ENCODE results near the gene SLC9A3.

The SLC9A3 gene

GRCh38 chr5:554284-554988 is 30.2 kb upstream of the SLC9A3 start:
- DNase-seq (ENCODE audit: low read depth), result no peak

DNA sequence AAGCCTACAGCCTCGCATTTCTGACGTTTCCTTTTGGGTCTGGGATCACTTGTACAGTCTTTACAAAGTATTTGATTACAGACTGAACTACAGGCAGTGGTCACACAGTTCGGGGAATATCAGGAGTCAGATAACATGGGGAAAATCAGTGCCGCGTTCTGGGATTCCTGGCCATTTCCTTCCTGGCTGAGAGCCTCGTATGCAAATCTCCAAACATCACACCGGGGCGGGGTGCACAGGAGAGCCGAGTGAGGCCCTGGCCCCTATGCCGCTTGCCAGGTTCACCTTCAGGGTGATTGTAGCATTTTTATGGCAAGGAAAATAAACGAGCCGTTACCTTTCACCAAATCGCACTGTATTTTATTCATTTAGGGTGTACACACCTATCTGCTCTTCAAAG is 29.6 kb upstream of the SLC9A3 start:
- no peak for DNase-seq (ENCODE audit: low read depth)

DNA sequence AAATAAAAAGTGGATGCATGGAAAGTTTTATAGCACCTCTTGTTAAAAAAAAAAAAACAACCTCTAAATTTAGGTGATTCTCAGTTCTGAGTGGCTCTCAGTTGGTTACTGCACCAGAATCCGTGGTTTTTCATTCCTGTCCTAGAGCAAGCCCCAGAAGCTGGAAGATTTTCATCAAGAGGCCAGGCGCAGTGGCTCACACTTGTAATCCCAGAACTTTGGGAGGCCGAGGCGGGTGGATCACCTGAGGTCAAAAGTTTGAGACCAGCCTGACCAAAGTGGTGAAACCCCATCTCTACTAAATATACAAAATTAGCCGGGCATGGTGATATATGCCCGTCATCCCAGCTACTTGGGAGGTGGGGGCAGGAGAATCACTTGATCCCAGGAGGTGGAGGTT is 27.2 kb upstream of the SLC9A3 start:
- no peak for DNase-seq (ENCODE audit: low read depth)

DNA sequence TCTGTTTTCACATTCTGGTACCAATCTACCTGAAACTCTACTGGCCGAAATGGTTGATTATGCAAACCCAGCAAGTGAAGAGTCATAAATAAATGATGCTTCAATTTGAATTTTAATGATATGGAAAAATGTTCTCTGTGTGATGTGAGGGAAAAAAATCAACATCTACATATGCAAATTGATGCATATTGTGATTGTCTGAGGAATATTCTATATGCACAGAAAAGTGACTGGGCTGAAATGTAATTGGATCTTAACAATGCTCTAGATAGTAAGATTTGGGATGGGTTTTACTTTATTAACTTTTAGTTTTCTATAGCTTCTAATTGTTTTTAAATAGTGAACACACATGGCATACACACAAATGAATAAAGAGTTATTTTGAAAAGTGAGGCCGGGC is 25.0 kb upstream of the SLC9A3 start:
- DNase-seq (ENCODE audit: low read depth), result no peak

- no peak for DNase-seq (ENCODE audit: low read depth)
Measured at GRCh38 chr5:548256-548655, 24.0 kb upstream of the SLC9A3 start.

- DNase-seq (ENCODE audit: low read depth), result no peak
Measured at GRCh38 chr5:547086-547924, 23.1 kb upstream of the SLC9A3 start.

DNA sequence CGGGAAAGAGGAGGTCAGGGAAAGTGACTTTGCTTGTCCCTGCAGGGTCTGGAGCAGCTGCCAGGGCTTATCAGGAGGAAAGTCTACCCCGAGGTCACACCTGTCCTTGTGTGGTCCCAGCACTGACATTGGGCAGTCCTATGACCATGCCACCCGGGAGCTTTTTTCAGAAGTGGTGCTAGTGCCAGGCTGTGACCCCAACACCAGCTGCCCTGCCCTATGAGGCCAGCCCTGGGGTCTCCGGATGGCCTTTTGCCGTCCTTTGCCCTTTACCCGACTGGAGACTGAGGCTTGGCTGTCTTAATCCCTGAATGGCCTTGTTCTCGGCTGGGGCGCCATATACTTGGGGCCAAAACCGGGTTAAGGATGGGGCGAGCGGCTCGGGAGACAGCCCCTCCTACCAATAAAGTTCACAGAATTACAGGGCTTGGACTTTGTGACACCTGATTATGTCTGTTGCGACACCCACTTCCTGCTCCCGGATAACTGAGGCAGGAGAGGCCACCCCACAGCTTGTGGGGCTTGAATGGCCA is 22.2 kb upstream of the SLC9A3 start:
- DNase-seq (ENCODE audit: low read depth), result no peak

DNA sequence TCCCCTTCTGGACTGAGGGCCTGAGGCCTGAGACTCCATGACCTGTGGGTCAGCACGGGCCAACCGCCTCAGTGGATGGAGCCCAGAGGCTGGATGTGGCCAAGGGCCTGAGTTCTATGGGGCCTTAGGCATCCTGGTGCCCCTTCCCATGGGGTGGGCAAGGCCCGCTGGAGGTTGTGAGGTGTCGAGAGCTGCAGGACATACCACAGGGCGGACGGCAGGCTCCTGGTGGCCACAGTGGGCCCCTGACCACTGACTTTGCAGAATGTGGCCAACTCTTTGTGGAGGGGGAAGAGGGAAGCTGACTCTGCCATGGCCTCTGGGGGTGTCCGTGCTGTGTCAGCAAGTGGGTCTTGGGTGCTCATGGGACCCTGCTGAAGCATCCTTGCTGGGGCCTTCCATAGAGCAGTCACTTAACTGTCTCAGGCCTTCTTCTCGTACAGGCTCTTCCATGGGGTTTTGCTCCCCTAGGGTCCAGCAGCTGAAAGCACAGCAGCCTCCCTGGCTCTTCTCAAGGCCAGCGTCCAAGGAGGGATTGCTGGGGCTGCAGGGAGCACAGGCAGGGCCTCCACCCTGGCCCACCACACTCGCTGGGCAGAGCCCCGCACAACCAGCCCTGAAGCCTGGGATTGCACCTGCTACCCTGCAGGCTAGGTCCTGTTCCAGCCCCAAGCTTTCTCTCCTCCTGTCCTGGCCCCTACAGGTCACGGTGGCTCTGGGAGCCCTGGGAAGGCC is 21.6 kb upstream of the SLC9A3 start:
- no peak for DNase-seq (ENCODE audit: low read depth)

DNA sequence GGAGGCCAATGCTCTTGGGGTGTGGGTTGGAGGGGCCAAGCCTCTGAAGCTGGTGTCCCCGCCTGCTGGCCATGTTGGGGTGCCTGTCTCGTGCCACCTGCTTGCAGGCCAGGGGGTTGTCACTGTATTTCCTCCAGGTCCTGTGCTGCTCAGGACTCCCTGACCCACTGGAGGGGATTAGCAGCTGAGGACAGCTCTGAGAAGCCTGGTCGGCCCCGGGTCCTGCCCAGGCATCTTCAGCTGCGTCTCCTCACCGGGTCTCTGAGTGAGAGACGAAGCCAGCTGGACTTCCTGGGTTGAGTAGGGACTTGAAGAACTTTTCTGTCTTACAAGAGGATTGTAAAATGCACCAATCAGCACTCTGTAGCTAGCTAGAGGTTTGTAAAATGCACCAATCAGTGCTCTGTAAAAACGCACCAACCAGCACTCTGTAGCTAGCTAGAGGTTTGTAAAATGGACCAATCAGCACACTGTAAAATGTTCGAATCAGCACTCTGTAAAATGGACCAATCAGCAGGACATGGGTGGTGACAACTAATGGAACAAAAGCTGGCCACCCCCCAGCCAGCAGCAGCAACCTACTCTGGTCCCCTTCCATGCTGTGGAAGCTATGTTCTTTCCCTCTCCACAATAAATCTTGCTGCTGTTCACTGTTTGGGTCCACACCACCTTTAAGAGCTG is 20.6 kb upstream of the SLC9A3 start:
- no peak for DNase-seq (ENCODE audit: low read depth)

GRCh38 chr5:543755-544674 is 19.8 kb upstream of the SLC9A3 start:
- DNase-seq (ENCODE audit: low read depth), result no peak

DNA sequence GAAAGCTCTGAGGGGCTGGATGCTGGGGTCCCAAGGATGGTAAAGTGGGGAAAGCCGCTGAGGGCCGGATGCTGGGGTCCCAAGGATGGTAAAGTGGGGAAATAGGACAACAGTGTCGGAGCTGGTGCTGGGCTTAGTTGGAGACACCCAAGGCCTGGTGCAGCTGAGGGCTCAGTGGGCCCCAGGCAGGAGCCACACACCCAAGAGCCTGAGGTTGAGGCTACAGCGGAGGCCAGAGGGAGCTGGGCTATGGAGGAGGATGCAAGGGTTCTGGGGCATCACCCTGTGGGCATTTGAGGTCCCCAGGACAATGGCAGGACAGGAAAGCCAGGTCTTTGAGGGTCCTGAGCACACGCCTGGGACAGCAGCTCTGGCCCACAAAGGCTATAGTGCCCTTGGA is 19.1 kb upstream of the SLC9A3 start:
- no peak for DNase-seq (ENCODE audit: low read depth)

GRCh38 chr5:542319-543311 is 18.4 kb upstream of the SLC9A3 start:
- DNase-seq (ENCODE audit: low read depth), result no peak

GRCh38 chr5:541539-542318 is 17.5 kb upstream of the SLC9A3 start:
- DNase-seq (ENCODE audit: low read depth), result no peak

DNA sequence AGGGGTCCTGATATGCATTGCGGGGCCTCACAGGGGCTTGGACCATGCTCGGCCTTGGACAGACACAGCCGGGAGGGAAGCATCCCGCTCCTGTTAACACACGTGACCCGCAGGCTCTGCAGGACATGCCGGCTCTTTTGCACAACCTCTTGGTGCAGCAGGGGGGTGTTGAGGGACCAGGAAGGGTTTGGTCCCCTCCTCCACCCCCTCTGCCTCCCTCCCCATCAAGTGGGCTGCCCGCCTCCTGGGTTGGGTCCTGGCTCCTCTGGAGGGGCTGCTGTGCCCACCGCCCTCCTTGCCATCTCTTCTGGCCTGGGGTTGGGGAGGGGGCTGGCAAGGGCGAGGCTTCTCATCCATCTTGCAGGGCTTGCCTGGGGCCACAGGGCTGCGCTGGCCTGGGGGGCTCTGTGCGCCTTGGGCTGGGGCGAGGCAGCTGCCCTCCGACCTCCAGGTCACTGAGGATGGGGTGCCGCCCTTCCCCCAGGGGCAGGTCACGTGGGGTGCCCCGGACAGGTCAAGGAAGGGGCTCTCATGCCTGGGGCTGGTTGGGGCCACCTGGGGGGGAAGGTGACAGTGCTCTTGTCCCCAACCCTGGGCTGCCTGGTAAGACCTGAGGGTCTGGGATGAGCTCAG is 16.8 kb upstream of the SLC9A3 start:
- DNase-seq (ENCODE audit: low read depth), result no peak

DNA sequence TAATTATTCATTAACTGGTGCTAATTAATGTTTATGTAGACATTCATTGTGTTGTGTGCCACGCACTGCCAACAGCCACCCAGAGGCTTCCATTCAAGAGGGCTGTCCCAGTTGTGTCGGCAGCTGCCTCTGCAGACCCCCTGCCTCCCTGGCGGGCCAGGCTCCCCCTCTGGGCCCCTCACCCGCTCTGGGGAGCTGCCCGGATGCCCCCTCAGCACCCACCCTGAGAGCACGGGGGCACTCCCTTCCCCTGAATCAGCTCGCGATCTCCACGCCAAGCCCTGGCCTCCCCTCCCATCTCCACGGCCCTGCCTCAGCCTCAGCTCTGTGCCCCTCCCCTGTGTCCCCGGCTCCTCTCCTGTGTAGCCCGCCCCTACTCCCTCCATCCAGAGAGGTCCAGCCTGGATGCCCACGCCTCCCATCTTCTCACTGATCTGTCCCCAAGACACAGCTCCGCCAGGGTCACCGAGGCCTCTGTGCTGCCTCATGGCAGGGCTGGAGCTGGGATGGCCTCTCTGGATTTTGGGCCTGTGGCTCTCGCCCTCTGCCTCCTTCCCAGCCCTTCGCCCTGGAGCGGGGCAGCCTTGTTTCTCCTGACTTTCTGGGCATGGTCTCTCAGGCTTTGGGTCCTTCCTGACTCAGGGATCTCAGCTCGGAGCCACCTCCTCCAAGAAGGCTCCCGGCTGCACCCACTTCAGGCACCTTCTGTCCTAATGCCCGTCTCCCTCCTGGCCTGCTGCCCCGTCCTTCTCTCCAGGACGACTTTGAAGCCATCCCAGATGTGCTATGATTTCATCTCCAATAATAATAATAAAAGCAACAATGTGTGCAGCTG is 16.0 kb upstream of the SLC9A3 start:
- no peak for DNase-seq (ENCODE audit: low read depth)

DNA sequence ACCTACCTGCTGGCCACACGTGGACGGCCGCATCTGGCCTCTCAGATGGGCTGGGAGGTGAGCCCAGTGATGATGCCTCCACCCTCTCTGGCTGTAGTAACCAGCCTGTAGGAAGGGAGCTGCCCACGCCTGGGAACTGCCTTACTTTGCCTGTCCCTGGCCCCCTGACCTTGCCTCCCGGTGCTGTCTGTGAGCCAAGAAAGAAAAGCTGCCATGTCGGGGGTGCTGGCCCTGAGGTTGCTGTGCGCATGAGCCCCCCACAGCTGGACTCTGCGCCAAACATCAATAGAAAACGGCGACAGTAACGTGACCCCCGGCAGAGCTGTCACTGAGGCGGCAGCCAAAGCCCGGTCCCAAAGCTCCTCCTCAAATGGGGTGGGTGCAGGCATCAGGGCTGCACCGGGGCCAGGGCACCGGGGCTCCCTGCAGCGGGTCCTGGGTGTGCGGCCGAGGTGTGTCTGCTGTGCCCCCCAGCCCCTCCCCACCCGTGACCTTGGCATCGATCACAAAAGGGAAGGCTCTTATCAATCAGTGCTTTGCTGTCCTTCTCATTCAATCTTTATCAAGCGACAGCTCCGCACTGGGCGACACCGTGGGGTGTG is 15.3 kb upstream of the SLC9A3 start:
- no peak for DNase-seq (ENCODE audit: low read depth)
